Measurements from ENCODE around the gene RGP1.

DNA sequence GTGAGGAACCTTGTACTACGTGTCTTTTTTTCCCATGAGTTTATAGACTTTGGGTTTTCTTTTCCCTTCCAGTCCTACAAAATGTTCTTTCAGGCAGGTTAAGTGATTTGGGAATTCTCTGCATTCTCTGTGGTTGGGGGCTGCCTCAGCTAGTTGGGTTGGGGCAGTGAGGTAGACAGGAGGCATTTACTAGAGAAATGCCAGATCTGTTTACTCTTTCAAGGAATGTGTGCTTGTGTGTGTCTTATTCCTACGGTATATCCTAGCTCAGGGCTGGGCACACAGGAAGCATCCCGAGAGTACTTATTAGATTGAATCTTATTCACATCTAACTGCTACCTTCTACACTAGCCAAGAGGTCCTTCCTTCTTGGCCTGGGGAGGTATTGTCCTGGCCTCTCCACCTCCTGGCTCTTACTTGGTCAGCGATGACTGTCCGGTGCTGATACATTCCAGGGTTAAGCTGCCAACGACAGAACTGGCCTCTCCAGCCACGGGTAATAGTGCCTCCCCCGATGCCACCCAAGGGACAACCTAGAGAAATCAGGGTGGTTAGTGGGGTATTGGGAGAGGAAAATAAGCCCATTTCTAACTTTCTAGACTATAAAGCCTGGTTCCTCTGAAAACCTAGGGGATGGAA, 5.1 kb upstream of the RGP1 start:
- TF ChIP-seq, protein P1, sequence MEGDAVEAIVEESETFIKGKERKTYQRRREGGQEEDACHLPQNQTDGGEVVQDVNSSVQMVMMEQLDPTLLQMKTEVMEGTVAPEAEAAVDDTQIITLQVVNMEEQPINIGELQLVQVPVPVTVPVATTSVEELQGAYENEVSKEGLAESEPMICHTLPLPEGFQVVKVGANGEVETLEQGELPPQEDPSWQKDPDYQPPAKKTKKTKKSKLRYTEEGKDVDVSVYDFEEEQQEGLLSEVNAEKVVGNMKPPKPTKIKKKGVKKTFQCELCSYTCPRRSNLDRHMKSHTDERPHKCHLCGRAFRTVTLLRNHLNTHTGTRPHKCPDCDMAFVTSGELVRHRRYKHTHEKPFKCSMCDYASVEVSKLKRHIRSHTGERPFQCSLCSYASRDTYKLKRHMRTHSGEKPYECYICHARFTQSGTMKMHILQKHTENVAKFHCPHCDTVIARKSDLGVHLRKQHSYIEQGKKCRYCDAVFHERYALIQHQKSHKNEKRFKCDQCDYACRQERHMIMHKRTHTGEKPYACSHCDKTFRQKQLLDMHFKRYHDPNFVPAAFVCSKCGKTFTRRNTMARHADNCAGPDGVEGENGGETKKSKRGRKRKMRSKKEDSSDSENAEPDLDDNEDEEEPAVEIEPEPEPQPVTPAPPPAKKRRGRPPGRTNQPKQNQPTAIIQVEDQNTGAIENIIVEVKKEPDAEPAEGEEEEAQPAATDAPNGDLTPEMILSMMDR (IDR thresholded peaks at IDR 0.05): no peak
- TF ChIP-seq, protein P2, sequence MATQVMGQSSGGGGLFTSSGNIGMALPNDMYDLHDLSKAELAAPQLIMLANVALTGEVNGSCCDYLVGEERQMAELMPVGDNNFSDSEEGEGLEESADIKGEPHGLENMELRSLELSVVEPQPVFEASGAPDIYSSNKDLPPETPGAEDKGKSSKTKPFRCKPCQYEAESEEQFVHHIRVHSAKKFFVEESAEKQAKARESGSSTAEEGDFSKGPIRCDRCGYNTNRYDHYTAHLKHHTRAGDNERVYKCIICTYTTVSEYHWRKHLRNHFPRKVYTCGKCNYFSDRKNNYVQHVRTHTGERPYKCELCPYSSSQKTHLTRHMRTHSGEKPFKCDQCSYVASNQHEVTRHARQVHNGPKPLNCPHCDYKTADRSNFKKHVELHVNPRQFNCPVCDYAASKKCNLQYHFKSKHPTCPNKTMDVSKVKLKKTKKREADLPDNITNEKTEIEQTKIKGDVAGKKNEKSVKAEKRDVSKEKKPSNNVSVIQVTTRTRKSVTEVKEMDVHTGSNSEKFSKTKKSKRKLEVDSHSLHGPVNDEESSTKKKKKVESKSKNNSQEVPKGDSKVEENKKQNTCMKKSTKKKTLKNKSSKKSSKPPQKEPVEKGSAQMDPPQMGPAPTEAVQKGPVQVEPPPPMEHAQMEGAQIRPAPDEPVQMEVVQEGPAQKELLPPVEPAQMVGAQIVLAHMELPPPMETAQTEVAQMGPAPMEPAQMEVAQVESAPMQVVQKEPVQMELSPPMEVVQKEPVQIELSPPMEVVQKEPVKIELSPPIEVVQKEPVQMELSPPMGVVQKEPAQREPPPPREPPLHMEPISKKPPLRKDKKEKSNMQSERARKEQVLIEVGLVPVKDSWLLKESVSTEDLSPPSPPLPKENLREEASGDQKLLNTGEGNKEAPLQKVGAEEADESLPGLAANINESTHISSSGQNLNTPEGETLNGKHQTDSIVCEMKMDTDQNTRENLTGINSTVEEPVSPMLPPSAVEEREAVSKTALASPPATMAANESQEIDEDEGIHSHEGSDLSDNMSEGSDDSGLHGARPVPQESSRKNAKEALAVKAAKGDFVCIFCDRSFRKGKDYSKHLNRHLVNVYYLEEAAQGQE (IDR thresholded peaks at IDR 0.05; ENCODE audit: low read depth, low read length): no peak
- TF ChIP-seq TAF1 (IDR thresholded peaks at IDR 0.05; ENCODE audit: borderline replicate concordance, low read depth, low read length) (no peak), NRF1 (IDR thresholded peaks at IDR 0.05; ENCODE audit: low read depth, low read length) (no peak), POLR2AphosphoS5 (IDR thresholded peaks at IDR 0.05; ENCODE audit: low read depth, low read length) (no peak), RAD21 (IDR thresholded peaks at IDR 0.05; ENCODE audit: low read length) (no peak), RFX5 (IDR thresholded peaks at IDR 0.05; ENCODE audit: low read length) (no peak), EZH2phosphoT487 (IDR thresholded peaks at IDR 0.05; ENCODE audit: borderline replicate concordance, low read depth) (no peak), RXRA (IDR thresholded peaks at IDR 0.05; ENCODE audit: borderline replicate concordance, low read depth) (no peak)
- TF ChIP-seq, protein P3, sequence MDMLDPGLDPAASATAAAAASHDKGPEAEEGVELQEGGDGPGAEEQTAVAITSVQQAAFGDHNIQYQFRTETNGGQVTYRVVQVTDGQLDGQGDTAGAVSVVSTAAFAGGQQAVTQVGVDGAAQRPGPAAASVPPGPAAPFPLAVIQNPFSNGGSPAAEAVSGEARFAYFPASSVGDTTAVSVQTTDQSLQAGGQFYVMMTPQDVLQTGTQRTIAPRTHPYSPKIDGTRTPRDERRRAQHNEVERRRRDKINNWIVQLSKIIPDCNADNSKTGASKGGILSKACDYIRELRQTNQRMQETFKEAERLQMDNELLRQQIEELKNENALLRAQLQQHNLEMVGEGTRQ (IDR thresholded peaks at IDR 0.05; ENCODE audit: borderline replicate concordance, low read depth, low read length): no peak
- TF ChIP-seq, protein P4, sequence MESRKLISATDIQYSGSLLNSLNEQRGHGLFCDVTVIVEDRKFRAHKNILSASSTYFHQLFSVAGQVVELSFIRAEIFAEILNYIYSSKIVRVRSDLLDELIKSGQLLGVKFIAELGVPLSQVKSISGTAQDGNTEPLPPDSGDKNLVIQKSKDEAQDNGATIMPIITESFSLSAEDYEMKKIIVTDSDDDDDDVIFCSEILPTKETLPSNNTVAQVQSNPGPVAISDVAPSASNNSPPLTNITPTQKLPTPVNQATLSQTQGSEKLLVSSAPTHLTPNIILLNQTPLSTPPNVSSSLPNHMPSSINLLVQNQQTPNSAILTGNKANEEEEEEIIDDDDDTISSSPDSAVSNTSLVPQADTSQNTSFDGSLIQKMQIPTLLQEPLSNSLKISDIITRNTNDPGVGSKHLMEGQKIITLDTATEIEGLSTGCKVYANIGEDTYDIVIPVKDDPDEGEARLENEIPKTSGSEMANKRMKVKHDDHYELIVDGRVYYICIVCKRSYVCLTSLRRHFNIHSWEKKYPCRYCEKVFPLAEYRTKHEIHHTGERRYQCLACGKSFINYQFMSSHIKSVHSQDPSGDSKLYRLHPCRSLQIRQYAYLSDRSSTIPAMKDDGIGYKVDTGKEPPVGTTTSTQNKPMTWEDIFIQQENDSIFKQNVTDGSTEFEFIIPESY (IDR thresholded peaks at IDR 0.05; ENCODE audit: borderline replicate concordance, low read depth): no peak
- TF ChIP-seq, protein P5, sequence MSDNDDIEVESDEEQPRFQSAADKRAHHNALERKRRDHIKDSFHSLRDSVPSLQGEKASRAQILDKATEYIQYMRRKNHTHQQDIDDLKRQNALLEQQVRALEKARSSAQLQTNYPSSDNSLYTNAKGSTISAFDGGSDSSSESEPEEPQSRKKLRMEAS (IDR thresholded peaks at IDR 0.05; ENCODE audit: low read depth): no peak
- TF ChIP-seq, protein P6, sequence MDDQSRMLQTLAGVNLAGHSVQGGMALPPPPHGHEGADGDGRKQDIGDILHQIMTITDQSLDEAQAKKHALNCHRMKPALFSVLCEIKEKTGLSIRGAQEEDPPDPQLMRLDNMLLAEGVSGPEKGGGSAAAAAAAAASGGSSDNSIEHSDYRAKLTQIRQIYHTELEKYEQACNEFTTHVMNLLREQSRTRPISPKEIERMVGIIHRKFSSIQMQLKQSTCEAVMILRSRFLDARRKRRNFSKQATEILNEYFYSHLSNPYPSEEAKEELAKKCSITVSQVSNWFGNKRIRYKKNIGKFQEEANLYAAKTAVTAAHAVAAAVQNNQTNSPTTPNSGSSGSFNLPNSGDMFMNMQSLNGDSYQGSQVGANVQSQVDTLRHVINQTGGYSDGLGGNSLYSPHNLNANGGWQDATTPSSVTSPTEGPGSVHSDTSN (IDR thresholded peaks at IDR 0.05): no peak
- TF ChIP-seq, protein P7, sequence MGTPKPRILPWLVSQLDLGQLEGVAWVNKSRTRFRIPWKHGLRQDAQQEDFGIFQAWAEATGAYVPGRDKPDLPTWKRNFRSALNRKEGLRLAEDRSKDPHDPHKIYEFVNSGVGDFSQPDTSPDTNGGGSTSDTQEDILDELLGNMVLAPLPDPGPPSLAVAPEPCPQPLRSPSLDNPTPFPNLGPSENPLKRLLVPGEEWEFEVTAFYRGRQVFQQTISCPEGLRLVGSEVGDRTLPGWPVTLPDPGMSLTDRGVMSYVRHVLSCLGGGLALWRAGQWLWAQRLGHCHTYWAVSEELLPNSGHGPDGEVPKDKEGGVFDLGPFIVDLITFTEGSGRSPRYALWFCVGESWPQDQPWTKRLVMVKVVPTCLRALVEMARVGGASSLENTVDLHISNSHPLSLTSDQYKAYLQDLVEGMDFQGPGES (IDR thresholded peaks at IDR 0.05; ENCODE audit: low read depth, low read length): no peak
